ENCODE data around the gene PRXL2C. TPM values are rescaled to one million over a fixed set of nuclear protein-coding genes. Genes with fewer than 3 reads are reported as not detected.
"Not testable (repeated sequence)": the region's sequence is repeated elsewhere in the genome, so short reads cannot be mapped to it uniquely, and the experiment has no call there.

PRXL2C gene, protein sequence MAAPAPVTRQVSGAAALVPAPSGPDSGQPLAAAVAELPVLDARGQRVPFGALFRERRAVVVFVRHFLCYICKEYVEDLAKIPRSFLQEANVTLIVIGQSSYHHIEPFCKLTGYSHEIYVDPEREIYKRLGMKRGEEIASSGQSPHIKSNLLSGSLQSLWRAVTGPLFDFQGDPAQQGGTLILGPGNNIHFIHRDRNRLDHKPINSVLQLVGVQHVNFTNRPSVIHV
- total RNA-seq (10 to 100 TPM in 1 of 6 donors, 1 to 10 TPM in 5; 6.0 to 11.2 (median 8.3) TPM), polyA plus RNA-seq (1 to 10 TPM; 4.9 to 8.6 TPM)

DNA sequence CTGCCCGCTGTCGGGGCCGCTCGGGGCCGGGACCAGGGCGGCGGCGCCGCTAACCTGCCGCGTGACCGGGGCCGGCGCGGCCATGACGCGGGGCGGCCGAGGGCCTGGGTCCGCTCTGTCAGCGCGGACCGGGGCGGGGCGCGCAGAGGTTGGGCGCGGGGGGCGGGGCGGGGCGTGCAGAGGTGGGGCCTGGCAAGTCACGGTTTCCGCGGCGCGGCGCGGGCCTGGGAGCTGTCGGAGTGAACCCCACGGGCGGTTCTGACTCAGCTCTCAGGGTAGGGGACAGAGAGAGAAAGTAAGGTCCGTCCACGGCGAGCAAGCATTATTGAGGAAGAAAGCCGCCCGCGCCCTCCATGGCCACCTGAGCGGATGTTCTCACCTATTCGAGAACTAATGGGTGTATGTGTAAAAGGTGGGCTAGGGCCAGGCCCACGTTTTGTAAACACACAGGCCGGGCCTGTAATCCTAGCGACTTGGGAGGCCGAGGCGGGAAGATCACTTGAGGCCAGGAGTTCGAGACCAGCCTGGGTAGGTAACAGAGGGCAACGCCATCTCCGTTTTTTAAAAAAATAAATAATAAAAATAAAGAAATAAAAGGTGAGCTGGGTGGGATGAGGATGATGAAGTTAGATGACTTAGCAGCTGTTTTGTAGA is at the start of gene PRXL2C:
Gene PRXL2C, minus strand, starts transcription at position 120 of the 654 bp plus-strand sequence. Its CDS starts 36 bp downstream, at position 84.
- H3K27me3 ChIP-seq, result no peaks in the 10 kb centered on the region
- WGBS, 2 donors, result 2 to 4% methylated on average over 51 to 57 of the region's 57 CpGs
- FAIRE-seq (no peak), ATAC-seq (peak; percentile 80 to 87 (median 87)), DNase-seq (peak; percentile 78 to 92 (median 84))
- TF ChIP-seq, protein P1, sequence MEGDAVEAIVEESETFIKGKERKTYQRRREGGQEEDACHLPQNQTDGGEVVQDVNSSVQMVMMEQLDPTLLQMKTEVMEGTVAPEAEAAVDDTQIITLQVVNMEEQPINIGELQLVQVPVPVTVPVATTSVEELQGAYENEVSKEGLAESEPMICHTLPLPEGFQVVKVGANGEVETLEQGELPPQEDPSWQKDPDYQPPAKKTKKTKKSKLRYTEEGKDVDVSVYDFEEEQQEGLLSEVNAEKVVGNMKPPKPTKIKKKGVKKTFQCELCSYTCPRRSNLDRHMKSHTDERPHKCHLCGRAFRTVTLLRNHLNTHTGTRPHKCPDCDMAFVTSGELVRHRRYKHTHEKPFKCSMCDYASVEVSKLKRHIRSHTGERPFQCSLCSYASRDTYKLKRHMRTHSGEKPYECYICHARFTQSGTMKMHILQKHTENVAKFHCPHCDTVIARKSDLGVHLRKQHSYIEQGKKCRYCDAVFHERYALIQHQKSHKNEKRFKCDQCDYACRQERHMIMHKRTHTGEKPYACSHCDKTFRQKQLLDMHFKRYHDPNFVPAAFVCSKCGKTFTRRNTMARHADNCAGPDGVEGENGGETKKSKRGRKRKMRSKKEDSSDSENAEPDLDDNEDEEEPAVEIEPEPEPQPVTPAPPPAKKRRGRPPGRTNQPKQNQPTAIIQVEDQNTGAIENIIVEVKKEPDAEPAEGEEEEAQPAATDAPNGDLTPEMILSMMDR (IDR thresholded peaks at IDR 0.05), result no peak
- peaks cover 0 to 9% (median 0%) of the 10 kb centered on the region in 3 donors for H3K36me3 ChIP-seq
- H3K4me3 ChIP-seq, result peak within 1 kb of the TSS; percentile 49 to 72 (median 60)
- intact Hi-C loops (cut with DNase I), result no loop called here
- H3K9me3 ChIP-seq, result no peaks in the 10 kb centered on the region
- H3K4me1 ChIP-seq, result peaks cover 0 to 9% (median 7%) of the 10 kb centered on the region in 3 donors
- H3K27ac ChIP-seq, result peak within 1 kb of the TSS; percentile 90 to 95 (median 92)

DNA sequence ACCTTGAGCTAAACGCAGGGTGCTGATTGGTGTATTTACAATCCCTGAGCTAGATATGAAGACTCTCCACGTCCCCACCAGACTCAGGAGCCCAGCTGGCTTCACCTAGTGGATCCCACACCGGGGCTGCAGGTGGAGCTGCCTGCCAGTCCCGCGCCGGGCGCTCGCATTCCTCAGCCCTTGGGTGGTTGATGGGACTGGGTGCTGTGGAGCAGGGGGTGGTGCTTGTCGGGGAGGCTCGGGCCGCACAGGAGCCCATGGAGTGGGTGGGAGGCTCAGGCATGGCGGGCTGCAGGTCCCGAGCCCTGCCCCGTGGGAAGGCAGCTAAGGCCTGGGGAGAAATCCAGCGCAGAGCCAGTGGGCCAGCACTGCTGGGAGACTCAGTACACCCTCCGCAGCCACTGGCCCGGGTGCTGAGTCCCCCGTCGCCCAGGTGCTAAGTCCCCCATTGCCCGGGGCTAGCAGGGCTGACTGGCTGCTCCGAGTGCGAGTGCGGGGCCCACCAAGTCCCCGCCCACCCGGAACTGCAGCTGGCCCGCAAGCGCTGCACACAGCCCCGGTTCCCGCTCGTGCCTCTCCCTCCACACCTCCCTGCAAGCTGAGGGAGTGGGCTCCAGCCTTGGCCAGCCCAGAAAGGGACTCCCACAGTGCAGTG is 45.7 kb upstream of the PRXL2C start:
- peak in 1 of 6 donors; percentile 57 for DNase-seq
- FAIRE-seq; H3K27me3 ChIP-seq; H3K36me3 ChIP-seq; H3K4me3 ChIP-seq; H3K27ac ChIP-seq; intact Hi-C loops (cut with DNase I); ATAC-seq; H3K4me1 ChIP-seq; H3K9me3 ChIP-seq: not testable (repeated sequence)
- WGBS, 2 donors, result 93 to 95% methylated on average over 15 to 30 of the region's 30 CpGs

DNA sequence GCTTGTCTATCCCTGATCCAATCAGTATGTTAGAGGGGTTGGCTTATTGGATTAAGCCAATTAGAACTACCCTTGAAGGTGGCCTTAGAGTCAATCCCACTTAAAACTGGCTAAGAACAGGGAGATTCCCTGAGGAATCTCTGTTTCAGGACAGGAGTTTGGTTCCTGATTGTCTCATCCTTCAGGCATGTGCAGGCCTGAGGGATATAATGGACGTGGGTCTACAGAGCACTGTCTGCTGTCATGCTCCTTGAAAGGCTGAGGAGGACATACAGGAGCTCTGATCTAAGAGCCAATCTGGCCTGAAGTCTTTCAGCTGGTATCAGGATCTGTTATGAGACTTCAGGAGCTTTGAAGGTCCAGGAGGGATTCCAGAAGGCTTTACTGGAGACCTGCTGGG is 36.2 kb upstream of the PRXL2C start:
- peaks cover 0 to 3% (median under 1%) of the 10 kb centered on the region in 3 donors for H3K4me1 ChIP-seq
- DNase-seq (no peak), FAIRE-seq (no peak), ATAC-seq (no peak)
- no peak overlapping the region for H3K4me3 ChIP-seq
- intact Hi-C loops (cut with DNase I), result no loop called here
- H3K27ac ChIP-seq, result no peak overlapping the region
- TF ChIP-seq, protein P1 (IDR thresholded peaks at IDR 0.05), result no peak
- no peaks in the 10 kb centered on the region for H3K9me3 ChIP-seq
- H3K27me3 ChIP-seq, result no peaks in the 10 kb centered on the region
- 83 to 93% methylated on average over 1 of the region's 1 CpG for WGBS, 2 donors
- H3K36me3 ChIP-seq, result no peaks in the 10 kb centered on the region

DNA sequence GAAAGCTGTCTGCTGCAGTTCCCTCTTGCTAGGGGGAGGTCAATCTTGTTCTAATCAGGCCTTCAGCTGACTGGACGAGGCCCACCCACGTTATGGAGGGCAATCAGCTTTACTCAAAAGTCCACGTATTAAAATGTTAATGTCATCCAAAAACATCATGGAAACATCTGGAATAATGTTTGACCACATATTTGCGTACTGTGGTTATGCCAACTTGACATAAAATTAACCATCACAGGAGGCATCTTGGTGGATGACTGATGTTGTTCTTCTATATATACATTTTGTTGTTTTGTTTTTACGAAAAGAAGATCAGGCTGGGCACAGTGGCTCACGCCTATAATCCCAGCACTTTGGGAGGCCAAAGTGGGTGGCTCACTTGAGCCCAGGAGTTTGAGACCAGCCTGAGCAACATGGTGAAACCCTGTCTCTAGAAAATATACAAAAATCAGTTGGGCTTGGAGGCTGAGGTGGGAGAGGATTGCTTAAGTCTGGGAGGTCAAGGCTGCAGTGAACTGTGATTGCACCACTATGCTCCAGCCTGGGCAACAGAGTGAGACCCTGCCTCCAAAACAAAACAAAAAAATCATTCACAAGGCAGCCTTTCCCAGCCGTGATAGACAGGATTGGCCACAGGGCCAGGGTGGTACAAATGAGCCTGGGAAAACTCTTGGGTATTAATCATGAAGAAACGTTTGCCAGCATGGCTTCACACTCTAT is 33.8 kb upstream of the PRXL2C start:
- FAIRE-seq (no peak), ATAC-seq (no peak), DNase-seq (no peak)
- H3K36me3 ChIP-seq, result no peaks in the 10 kb centered on the region
- no peaks in the 10 kb centered on the region for H3K9me3 ChIP-seq
- intact Hi-C loops (cut with DNase I), result no loop called here
- peaks cover 0 to 5% (median 3%) of the 10 kb centered on the region in 3 donors for H3K4me1 ChIP-seq
- TF ChIP-seq, protein P1 (IDR thresholded peaks at IDR 0.05), result no peak
- H3K27me3 ChIP-seq, result no peaks in the 10 kb centered on the region
- WGBS, 2 donors, result 68 to 74% methylated on average over 8 of the region's 8 CpGs
- H3K4me3 ChIP-seq, result no peak overlapping the region
- H3K27ac ChIP-seq, result no peak overlapping the region

DNA sequence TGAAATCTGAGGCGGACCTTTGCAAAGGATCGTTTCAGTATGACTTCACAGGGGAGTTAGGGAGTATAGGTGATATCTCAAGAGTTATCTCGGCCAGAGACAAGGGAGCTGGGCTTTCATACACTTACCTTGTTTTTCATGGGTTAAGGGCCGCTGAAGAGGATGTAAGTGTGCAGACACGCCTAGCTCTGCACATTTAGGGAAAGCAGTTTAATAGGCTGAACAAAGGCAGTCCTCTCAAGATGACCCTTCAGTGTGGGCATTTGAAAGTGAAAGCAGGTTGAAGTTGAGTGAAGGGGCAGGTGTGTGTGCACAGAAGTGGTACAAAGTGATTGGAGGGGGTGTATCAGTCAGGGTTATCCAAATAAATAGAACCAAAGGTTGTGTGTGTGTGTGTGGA is 33.1 kb upstream of the PRXL2C start:
- ATAC-seq, result no peak
- FAIRE-seq, result no peak
- Histone ChIP-seq H3K36me3 (no peaks in the 10 kb centered on the region), H3K9me3 (no peaks in the 10 kb centered on the region), H3K4me1 (peaks cover 0 to 5% (median 3%) of the 10 kb centered on the region in 3 donors), H3K4me3 (no peak overlapping the region), H3K27ac (no peak overlapping the region), H3K27me3 (no peaks in the 10 kb centered on the region)
- WGBS, 2 donors, result 77 to 80% methylated on average over 5 of the region's 5 CpGs
- DNase-seq, result no peak
- TF ChIP-seq, protein P1 (IDR thresholded peaks at IDR 0.05), result no peak
- intact Hi-C loops (cut with DNase I), result no loop called here
